Tibial nerve (tissue), 4 donors: ENCODE results near the gene SIM1. TPM values are rescaled to one million over a fixed set of nuclear protein-coding genes. Genes with fewer than 3 reads are reported as not detected.

ENCODE experiments used
- DNase-seq, 2 donors: peaks; one replicate each; pipeline ENCODE4 v3.0.0-alpha.2; 2019; ENCODE audit warnings: low spot score in 2 of 2
- H3K27ac ChIP-seq, 4 donors: fragments of 200-600 bp; sonication (generic) in 3 of 4; one replicate each; pipeline ENCODE4 v1.5.1; 2017 to 2019; ENCODE audit warnings: mild to moderate bottlenecking in 1 of 4
- H3K27me3 ChIP-seq, 2 donors: fragments of 200-600 bp; sonication (generic) in 1 of 2; one replicate each; pipeline versions ENCODE4 v1.5.1 to v1.6.0; 2017 to 2019
- H3K36me3 ChIP-seq, 3 donors: fragments of 200-600 bp; sonication (generic); one replicate each; pipeline ENCODE4 v1.5.1; 2018 to 2019
- H3K4me1 ChIP-seq, 4 donors: fragments of 200-600 bp; sonication (generic) in 3 of 4; one replicate each; pipeline ENCODE4 v1.5.1; 2017 to 2019
- H3K4me3 ChIP-seq, 4 donors: fragments of 200-600 bp; sonication (generic) in 3 of 4; one replicate each; pipeline ENCODE4 v1.5.1; 2017 to 2019; ENCODE audit warnings: mild to moderate bottlenecking in 1 of 4, moderate library complexity in 1 of 4
- H3K9me3 ChIP-seq, 4 donors: fragments of 200-600 bp; sonication (generic) in 3 of 4; one replicate each; pipeline ENCODE4 v1.5.1; 2017 to 2019
- EP300 ChIP-seq, 2 donors: sonication (generic); formaldehyde crosslinking; IDR thresholded peaks; one replicate each; pipeline ENCODE4 v1.6.1; 2017; ENCODE audit warnings: antibody characterized with exemption in 2 of 2, mild to moderate bottlenecking in 1 of 2
- POLR2A ChIP-seq, 2 donors: fragments of 450-650 bp; IDR thresholded peaks; one replicate each; pipeline ENCODE4 v1.6.1; 2017; ENCODE audit warnings: antibody characterized with exemption in 2 of 2, mild to moderate bottlenecking in 2 of 2, moderate library complexity in 2 of 2
- WGBS, 2 donors: methylation state at CpG; one replicate each; pipeline ENCODE4 v1.1.5; 2018; 5-methylcytosine and 5-hydroxymethylcytosine counted together
- total RNA-seq, 4 donors: library from RNA; depleted of rRNA; stranded (reverse); fragments of >200 nt; gene quantifications; one replicate each; pipeline ENCODE4 v1.1.0, GENCODE V29; 2016
- TF ChIP-seq, protein P1 (sequence below), 5 experiments: fragments of 200-600 bp in 3 of 5; fragments of 450-650 bp in 2 of 5; sonication (generic) in 3 of 5; IDR thresholded peaks; one replicate each; pipeline ENCODE4 v1.5.1; 2016 to 2019; ENCODE audit warnings: antibody characterized with exemption in 5 of 5, mild to moderate bottlenecking in 3 of 5, moderate library complexity in 2 of 5

Gene SIM1
- total RNA-seq, 4 donors from 2014 or later, result not detected

DNA sequence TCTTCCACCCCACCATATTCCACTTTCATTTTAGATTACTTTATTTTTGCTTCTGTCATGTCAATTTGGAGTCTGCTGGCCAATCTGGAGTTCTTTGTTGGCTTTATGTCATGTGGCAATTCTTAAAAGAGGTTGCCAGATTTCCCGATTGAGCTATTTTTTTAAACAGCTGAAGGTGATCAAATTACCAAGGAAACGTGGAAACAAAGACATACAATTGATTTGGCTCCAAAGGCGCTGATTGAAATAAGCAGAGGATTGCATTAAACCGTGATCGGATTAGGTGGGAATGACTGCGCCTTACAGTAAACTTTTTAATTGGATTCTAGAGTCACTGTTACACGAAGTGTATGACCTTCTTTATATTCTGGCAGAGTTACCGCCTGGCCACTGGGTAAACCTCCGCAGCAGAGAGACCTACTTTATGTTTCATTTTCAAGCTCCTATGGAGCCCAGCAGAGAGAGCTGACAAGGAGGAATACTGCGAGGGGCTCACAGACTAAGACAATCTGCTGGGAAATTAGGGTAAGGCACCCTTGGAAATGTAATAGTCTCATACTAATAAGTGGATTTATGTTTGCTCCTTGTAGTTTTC lies 37.9 kb downstream of the SIM1 start:
- no peaks in the 10 kb centered on the region for H3K4me1 ChIP-seq
- 77 to 78% methylated on average over 10 of the region's 10 CpGs for whole genome bisulfite sequencing, 2 donors
- H3K4me3 ChIP-seq, result no peak overlapping the region
- TF ChIP-seq EP300 (IDR thresholded peaks at IDR 0.05) (no peak), POLR2A (IDR thresholded peaks at IDR 0.05) (no peak)
- TF ChIP-seq, protein P1, sequence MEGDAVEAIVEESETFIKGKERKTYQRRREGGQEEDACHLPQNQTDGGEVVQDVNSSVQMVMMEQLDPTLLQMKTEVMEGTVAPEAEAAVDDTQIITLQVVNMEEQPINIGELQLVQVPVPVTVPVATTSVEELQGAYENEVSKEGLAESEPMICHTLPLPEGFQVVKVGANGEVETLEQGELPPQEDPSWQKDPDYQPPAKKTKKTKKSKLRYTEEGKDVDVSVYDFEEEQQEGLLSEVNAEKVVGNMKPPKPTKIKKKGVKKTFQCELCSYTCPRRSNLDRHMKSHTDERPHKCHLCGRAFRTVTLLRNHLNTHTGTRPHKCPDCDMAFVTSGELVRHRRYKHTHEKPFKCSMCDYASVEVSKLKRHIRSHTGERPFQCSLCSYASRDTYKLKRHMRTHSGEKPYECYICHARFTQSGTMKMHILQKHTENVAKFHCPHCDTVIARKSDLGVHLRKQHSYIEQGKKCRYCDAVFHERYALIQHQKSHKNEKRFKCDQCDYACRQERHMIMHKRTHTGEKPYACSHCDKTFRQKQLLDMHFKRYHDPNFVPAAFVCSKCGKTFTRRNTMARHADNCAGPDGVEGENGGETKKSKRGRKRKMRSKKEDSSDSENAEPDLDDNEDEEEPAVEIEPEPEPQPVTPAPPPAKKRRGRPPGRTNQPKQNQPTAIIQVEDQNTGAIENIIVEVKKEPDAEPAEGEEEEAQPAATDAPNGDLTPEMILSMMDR (IDR thresholded peaks at IDR 0.05), result no peak
- H3K27ac ChIP-seq, result no peak overlapping the region
- DNase-seq, result no peak
- no peaks in the 10 kb centered on the region for H3K27me3 ChIP-seq
- H3K9me3 ChIP-seq, result no peaks in the 10 kb centered on the region
- no peaks in the 10 kb centered on the region for H3K36me3 ChIP-seq

DNA sequence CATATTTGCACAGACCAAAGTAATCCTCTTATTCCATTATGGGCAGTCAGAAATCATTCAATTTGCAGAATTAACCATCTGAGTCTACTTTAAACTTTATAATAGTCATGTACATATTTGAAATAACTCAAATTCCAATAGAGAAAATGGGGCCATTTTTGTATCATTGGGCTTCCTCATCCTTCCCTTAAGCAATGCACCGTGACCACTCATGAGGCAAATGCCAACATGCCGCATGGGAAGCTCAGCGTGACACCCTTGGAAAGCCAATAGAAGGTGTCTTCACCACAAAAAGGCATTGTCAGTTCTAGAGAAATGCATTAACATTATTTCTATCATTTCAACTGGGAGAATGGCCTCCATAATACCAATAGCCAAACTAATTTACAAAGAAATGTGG lies 38.5 kb downstream of the SIM1 start:
- H3K27me3 ChIP-seq, result no peaks in the 10 kb centered on the region
- TF ChIP-seq, protein P1 (IDR thresholded peaks at IDR 0.05), result no peak
- no peak for TF ChIP-seq POLR2A (IDR thresholded peaks at IDR 0.05)
- no peak for TF ChIP-seq EP300 (IDR thresholded peaks at IDR 0.05)
- H3K9me3 ChIP-seq, result no peaks in the 10 kb centered on the region
- H3K4me1 ChIP-seq, result no peaks in the 10 kb centered on the region
- DNase-seq, result no peak
- H3K4me3 ChIP-seq, result no peak overlapping the region
- 71 to 91% methylated on average over 3 of the region's 3 CpGs for WGBS, 2 donors
- H3K36me3 ChIP-seq, result no peaks in the 10 kb centered on the region
- no peak overlapping the region for H3K27ac ChIP-seq

DNA sequence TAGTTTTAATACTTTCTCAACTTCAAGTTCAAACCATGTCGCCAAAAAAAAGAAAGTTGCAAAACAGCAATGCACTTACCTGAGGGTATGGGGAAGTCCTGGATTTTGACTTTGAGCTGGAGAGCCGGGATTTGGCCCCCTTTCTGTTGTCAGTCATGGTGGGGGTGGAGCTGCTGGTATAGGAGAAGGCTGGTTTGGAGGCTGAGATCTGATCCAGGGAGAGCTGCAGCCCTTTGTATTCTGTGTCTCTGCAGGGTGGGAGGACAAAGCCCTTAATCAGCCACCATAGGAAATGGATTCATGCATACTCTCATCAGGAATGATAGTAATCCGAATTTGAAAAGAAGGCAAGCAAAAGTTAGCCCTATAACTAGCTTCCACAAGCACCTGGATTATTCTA lies 44.0 kb downstream of the SIM1 start:
- 34 to 43% methylated on average over 3 of the region's 3 CpGs for WGBS, 2 donors
- DNase-seq, result no peak
- H3K36me3 ChIP-seq, result no peaks in the 10 kb centered on the region
- no peak for TF ChIP-seq EP300 (IDR thresholded peaks at IDR 0.05)
- no peaks in the 10 kb centered on the region for H3K4me1 ChIP-seq
- H3K4me3 ChIP-seq, result no peak overlapping the region
- H3K27me3 ChIP-seq, result no peaks in the 10 kb centered on the region
- H3K9me3 ChIP-seq, result no peaks in the 10 kb centered on the region
- no peak overlapping the region for H3K27ac ChIP-seq

DNA sequence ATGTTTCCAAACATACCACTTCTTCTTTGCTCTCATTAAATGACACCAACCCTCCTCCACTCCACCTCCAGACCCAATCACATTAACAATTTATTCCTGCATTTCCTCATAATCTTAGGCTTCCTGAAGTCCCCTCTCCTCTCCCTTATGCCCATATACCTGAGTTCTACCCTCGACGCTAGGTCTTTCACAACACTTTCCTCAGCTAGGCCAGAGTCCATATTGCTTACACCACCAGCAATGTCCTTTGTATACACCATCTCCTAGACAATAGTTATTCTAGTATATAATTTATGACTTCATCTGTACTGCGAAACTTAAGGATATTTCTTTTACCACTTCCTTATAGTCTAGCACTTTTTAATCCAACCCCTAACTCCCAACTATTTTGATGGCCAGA lies 47.7 kb downstream of the SIM1 start:
- peaks cover 0 to 2% of the 10 kb centered on the region in 2 donors for H3K27me3 ChIP-seq

DNA sequence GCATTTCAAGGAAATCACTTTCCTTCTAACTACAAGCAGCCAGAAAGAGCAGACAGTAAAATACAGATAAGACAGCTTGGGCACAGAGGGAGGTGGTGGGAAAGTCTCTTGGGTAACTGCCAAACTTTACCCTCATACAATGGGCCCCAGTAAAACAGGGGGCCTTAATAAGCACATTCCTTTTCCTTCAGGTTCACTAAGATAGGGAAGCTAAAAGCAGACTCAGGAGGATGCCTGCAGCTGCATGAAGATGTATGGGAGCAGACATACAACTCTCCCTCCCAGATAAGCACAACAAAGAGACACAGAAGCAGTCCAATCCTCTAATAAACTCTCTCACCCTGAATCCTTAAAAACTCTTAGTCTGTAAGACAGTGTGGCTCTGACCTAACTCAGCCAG lies 49.0 kb downstream of the SIM1 start:
- no peak for DNase-seq
- Histone ChIP-seq H3K9me3 (no peaks in the 10 kb centered on the region), H3K27ac (no peak overlapping the region), H3K4me3 (no peak overlapping the region), H3K4me1 (no peaks in the 10 kb centered on the region), H3K27me3 (peaks cover 0 to 12% of the 10 kb centered on the region in 2 donors), H3K36me3 (no peaks in the 10 kb centered on the region)
- TF ChIP-seq, protein P1 (IDR thresholded peaks at IDR 0.05), result no peak
- TF ChIP-seq POLR2A (IDR thresholded peaks at IDR 0.05) (no peak), EP300 (IDR thresholded peaks at IDR 0.05) (no peak)

More for the DNA sequence above, 47.7 kb downstream of the SIM1 start:
- no peaks in the 10 kb centered on the region for H3K36me3 ChIP-seq
- no peak overlapping the region for H3K27ac ChIP-seq
- WGBS, 2 donors, result 90 to 94% methylated on average over 3 of the region's 3 CpGs
- TF ChIP-seq, protein P1 (IDR thresholded peaks at IDR 0.05), result no peak
- TF ChIP-seq EP300 (IDR thresholded peaks at IDR 0.05), result no peak
- TF ChIP-seq POLR2A (IDR thresholded peaks at IDR 0.05), result no peak
- H3K9me3 ChIP-seq, result no peaks in the 10 kb centered on the region
- DNase-seq, result no peak
- H3K4me3 ChIP-seq, result no peak overlapping the region
- H3K4me1 ChIP-seq, result no peaks in the 10 kb centered on the region

DNA sequence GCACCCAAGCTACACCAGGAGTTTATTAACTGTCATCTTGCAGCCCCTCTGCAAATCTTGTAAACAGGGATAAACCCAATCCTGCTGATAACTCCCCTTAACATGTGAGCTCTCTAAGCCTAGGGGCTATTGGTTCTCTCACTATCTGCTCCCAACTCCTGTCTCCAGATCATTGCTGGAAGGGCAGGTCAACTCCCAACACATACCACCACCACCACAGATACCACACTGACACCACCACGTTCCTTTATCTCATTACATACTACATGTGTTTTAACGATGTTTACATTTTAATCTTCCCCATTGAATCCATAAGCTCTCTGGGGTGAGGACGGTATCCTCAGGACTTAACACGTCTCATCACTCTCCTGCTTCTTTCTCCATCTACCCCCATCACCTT lies 51.8 kb downstream of the SIM1 start:
- H3K9me3 ChIP-seq, result no peaks in the 10 kb centered on the region
- no peak for TF ChIP-seq EP300 (IDR thresholded peaks at IDR 0.05)
- TF ChIP-seq, protein P1 (IDR thresholded peaks at IDR 0.05), result no peak
- TF ChIP-seq POLR2A (IDR thresholded peaks at IDR 0.05), result no peak
- H3K4me1 ChIP-seq, result no peaks in the 10 kb centered on the region
- H3K36me3 ChIP-seq, result no peaks in the 10 kb centered on the region
- 84 to 89% methylated on average over 4 of the region's 4 CpGs for WGBS, 2 donors
- peaks cover 0 to 12% of the 10 kb centered on the region in 2 donors for H3K27me3 ChIP-seq
- no peak overlapping the region for H3K27ac ChIP-seq
- H3K4me3 ChIP-seq, result no peak overlapping the region
- no peak for DNase-seq
